D721Med (cell line): Measurements from ENCODE around the gene TRIP4.
A peak's percentile ranks its signal among the peaks of the same experiment; 100 is the strongest.

ENCODE experiments used
- DNase-seq: peaks from one replicate; pipeline ENCODE4 v3.0.0; 2011; ENCODE audit warnings: low spot score; ENCODE audit not compliant: insufficient read length
- FAIRE-seq: peaks from 2 replicates; lab custom pipeline; 2011; peaks lifted over from hg19 to GRCh38; lab: Jason Lieb, UNC
- TF ChIP-seq, protein P1 (sequence below): IDR thresholded peaks from 2 replicates; pipeline ENCODE4 v1.5.1; 2012; ENCODE audit warnings: mild to moderate bottlenecking, control low read depth; ENCODE audit not compliant: insufficient read depth; ENCODE audit errors: missing control alignments

The TRIP4 gene

DNA sequence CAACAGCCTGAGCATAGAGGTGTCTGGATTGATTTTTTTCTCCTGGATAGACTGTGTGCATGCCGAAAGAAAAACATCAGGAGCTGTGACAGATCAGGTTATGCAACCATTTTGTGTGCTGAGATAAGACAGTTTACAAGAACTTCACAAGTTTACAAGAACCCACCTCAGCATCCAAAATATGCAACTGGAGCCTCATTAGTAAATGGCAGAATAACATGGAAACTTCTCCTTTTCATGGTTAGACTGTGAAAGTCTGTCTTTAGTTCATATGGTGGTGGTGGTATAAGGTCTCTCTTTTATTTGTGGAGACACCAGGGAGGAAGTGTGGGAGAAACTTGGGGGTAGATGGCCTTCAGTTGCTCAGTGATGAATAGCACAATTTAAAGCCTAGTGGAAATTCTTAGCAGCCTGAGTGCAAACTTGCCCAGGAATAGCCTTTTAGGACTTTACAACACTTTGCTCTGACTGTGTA is 69.0 kb downstream of the TRIP4 start:
- DNase-seq (no peak), FAIRE-seq (no peak)
- TF ChIP-seq, protein P1, sequence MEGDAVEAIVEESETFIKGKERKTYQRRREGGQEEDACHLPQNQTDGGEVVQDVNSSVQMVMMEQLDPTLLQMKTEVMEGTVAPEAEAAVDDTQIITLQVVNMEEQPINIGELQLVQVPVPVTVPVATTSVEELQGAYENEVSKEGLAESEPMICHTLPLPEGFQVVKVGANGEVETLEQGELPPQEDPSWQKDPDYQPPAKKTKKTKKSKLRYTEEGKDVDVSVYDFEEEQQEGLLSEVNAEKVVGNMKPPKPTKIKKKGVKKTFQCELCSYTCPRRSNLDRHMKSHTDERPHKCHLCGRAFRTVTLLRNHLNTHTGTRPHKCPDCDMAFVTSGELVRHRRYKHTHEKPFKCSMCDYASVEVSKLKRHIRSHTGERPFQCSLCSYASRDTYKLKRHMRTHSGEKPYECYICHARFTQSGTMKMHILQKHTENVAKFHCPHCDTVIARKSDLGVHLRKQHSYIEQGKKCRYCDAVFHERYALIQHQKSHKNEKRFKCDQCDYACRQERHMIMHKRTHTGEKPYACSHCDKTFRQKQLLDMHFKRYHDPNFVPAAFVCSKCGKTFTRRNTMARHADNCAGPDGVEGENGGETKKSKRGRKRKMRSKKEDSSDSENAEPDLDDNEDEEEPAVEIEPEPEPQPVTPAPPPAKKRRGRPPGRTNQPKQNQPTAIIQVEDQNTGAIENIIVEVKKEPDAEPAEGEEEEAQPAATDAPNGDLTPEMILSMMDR = no peak

DNA sequence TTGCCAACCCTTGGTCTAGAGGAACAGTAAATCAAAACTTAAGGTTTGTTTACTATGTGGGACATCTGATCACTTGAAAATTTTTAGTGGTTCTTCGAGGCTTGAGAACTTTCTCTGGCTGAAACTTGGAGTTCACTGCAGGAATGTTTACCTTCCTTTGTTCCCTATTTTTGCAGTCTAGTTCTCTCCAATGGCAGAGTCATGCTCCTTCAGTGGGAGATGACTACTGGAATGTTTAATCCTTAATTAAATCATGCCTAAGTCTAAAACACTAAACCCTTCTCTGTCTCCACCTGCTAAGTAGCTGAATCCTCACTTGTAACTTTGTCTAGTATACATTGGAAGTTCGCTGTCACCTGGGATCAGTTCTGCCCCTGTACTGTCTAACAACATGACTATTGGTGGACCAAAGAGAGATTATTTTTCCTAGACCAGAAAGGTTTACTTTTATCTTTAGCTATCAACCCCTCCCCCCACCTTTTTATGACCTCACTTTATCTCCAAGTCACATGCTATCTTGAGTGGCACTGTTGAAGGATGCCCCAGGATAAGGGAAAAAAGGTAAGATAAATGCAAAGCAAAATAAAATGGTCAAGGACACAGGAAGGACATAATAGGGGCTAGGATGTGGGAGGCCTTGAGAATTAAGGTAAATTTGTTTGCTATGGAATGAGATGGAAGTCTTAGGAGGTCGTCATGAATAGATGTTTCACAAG is 71.6 kb downstream of the TRIP4 start:
- TF ChIP-seq, protein P1 = no peak

DNA sequence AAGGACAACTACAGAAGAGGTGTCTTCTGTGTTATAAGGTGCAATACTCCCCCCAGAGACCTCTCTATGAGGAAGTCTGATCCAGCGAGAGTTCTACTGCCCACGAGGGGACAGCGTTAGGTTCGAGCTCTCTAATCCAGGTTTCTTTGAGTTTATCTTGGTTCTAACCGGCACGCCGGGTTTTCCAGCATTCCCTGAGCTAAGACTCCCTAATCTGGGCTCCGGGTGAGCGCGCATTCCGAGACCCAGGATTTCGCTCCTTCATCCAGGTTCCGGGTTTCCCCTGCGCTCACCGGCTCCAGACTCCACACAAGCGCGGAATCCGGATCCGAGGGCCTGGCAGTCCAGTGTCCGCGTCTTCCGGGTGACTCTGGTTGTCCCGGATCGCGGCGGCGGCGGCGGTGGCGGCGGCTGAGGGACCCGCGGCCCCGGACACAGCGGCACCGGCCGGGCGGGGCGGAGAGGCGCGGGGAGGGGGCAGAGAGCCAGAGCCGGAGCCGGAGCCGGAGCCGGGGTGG is 72.6 kb downstream of the TRIP4 start, which contains the start of gene ZNF609:
Gene ZNF609, plus strand, starts transcription at position 373 of the 518 bp plus-strand sequence. CDS start 38,842 bp downstream, outside the sequence.
- FAIRE-seq = no peak
- DNase-seq = peak; percentile 90

More for the DNA sequence above, 71.6 kb downstream of the TRIP4 start:
- DNase-seq = no peak
- FAIRE-seq = peak; percentile 29

DNA sequence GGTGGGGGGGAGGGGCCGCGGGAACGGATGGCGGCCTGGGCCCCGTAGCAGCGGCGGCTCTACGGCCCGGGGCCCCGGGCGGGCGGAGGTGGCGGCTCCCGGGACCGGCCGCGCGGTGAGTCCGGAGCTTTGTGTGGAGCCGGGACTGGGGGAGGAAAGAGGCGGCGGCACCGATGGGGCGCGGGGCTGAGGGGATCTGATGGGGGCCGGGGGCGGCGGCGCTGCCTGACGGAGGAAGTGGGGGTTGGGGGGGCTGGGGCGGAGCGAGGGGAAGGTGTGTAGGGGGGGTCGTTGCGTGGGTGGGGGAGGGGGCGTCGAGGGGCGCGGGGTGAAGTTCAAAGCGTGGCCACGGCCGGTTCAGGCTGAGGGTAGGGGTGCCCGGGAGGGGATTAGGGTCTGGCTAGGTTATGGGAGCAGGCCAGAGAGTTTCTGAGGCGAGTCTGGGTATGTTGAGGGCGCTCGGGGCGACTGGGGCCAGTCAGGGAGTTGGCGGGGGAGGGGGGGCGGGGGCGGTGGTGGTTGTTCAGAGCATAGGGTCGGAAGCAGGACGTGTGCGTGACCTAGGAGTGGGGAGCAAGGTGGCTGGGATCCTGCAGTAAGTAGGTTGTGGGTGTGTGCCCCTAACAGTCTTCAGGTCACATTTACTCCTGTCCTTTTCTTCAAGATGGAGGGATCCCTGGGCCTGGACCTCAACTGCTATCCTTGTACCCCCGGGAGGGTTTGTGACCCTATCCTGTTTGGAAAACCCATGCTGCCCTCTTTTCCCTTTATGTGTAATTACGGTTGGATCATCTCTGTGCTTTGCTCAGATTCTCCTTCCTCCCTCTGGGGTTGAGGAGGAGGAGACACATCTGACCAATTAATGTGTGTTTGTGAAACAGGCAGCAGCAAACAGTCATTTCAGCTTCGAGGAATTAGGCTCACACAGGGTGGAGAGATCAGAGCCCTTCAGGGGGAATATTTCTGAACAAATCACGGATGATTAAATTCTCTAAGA is 73.4 kb downstream of the TRIP4 start:
- FAIRE-seq (no peak), DNase-seq (no peak)
- TF ChIP-seq, protein P1 = no peak

More for the DNA sequence above, 72.6 kb downstream of the TRIP4 start, which contains the start of gene ZNF609:
- TF ChIP-seq, protein P1 = no peak

DNA sequence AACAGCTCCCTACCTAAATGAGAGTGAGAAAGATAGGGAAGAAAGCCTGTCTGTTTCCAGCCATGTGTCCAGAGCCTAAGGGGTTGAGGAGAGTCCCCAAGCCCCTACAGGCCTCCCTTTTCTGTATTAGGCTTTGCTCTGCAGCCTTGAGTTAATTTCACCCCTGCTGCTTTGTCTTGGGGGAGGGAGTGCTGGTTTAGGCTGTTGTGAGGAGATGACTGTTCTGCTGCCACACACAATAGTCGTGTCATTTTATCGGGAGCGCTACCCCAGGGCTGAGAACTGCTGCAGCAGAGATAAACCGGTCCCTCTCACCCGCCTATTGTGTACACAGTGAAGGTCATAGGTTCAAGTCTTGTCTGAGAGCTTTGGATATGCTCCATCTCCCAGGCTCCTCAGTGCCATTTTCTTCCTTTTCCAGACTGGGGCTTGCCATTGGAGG is 74.1 kb downstream of the TRIP4 start:
- FAIRE-seq = no peak
- DNase-seq = no peak
- TF ChIP-seq, protein P1 = no peak

DNA sequence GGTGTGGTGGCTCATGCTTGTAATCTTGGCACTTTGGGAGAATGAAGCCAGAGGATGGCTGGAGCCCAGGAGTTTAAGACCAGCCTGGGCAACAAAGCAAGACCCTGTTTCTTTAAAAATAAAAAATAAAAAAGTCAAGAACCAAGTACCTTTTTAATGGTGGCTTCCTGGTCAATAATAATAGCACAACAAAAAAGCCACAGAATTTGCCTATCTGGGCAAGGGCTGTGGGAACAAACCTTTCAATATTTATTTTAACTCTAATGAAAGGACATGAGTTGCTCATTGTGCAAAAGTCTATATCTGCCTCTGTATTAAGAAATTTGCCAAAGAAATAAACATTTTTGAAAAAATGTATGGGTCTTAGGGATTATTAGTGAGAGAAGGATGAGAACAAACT is 74.9 kb downstream of the TRIP4 start:
- TF ChIP-seq, protein P1 = no peak
- FAIRE-seq = no peak

More for the DNA sequence above, 74.9 kb downstream of the TRIP4 start:
- DNase-seq = no peak
